ENCODE results near the gene EIF4EBP3. TPM values are rescaled to one million over a fixed set of nuclear protein-coding genes. Genes with fewer than 3 reads are reported as not detected.

The EIF4EBP3 gene
- total and polyA plus RNA-seq, 9 of the 15 experiments (the other 6 are each of a cell fraction or from before 2014, with no cell fraction given), result 1.3 to 7.5 (median 3.8) TPM

- TF ChIP-seq MLX (CRISPR knock-in tag; conservative IDR thresholded peaks at IDR 0.05) (no peak), ZNF165 (CRISPR knock-in tag; IDR thresholded peaks at IDR 0.05; ENCODE audit: borderline replicate concordance) (no peak), ESRRB (CRISPR knock-in tag; IDR thresholded peaks at IDR 0.05; ENCODE audit: borderline replicate concordance) (no peak), GTF2E2 (tag; IDR thresholded peaks at IDR 0.05) (no peak), ZNF699 (CRISPR knock-in tag; IDR thresholded peaks at IDR 0.05; ENCODE audit: insufficient replicate concordance) (no peak), HNRNPL (IDR thresholded peaks at IDR 0.05; ENCODE audit: low read depth, low read length) (no peak), MCM3 (IDR thresholded peaks at IDR 0.05) (no peak), NR2C1 (IDR thresholded peaks at IDR 0.05) (no peak), NR2C1 (tag; IDR thresholded peaks at IDR 0.05) (no peak), BRCA1 (IDR thresholded peaks at IDR 0.05) (no peak), BRCA1 (CRISPR knock-in tag; IDR thresholded peaks at IDR 0.05) (no peak), CCNT2 (IDR thresholded peaks at IDR 0.05; ENCODE audit: borderline replicate concordance, extremely low read depth, insufficient read length, low read depth, low read length) (no peak), CTCF (IDR thresholded peaks at IDR 0.05 in 2 of 3, conservative IDR thresholded peaks at IDR 0.05 in 1 of 3; ENCODE audit: insufficient read depth in 2 of 3, low read depth in 1 of 3, low read length in 3 of 3) (no peak), MECOM (CRISPR knock-in tag; IDR thresholded peaks at IDR 0.05) (no peak), POLR2G (IDR thresholded peaks at IDR 0.05; ENCODE audit: low read depth, low read length) (no peak), RCOR1 (IDR thresholded peaks at IDR 0.05; ENCODE audit: borderline replicate concordance in 1 of 2, low read depth in 2 of 2, low read length in 2 of 2) (no peak)
- TF ChIP-seq, protein P1, sequence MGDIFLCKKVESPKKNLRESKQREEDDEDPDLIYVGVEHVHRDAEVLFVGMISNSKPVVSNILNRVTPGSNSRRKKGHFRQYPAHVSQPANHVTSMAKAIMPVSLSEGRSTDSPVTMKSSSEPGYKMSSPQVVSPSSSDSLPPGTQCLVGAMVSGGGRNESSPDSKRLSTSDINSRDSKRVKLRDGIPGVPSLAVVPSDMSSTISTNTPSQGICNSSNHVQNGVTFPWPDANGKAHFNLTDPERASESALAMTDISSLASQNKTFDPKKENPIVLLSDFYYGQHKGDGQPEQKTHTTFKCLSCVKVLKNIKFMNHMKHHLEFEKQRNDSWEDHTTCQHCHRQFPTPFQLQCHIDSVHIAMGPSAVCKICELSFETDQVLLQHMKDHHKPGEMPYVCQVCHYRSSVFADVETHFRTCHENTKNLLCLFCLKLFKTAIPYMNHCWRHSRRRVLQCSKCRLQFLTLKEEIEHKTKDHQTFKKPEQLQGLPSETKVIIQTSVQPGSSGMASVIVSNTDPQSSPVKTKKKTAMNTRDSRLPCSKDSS (IDR thresholded peaks at IDR 0.05; ENCODE audit: low read depth, partially characterized antibody), result no peak
- TF ChIP-seq, protein P2, sequence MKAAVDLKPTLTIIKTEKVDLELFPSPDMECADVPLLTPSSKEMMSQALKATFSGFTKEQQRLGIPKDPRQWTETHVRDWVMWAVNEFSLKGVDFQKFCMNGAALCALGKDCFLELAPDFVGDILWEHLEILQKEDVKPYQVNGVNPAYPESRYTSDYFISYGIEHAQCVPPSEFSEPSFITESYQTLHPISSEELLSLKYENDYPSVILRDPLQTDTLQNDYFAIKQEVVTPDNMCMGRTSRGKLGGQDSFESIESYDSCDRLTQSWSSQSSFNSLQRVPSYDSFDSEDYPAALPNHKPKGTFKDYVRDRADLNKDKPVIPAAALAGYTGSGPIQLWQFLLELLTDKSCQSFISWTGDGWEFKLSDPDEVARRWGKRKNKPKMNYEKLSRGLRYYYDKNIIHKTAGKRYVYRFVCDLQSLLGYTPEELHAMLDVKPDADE (conservative IDR thresholded peaks at IDR 0.05; ENCODE audit: control insufficient read depth, low read depth, low read length), result no peak
- TF ChIP-seq, protein P3, sequence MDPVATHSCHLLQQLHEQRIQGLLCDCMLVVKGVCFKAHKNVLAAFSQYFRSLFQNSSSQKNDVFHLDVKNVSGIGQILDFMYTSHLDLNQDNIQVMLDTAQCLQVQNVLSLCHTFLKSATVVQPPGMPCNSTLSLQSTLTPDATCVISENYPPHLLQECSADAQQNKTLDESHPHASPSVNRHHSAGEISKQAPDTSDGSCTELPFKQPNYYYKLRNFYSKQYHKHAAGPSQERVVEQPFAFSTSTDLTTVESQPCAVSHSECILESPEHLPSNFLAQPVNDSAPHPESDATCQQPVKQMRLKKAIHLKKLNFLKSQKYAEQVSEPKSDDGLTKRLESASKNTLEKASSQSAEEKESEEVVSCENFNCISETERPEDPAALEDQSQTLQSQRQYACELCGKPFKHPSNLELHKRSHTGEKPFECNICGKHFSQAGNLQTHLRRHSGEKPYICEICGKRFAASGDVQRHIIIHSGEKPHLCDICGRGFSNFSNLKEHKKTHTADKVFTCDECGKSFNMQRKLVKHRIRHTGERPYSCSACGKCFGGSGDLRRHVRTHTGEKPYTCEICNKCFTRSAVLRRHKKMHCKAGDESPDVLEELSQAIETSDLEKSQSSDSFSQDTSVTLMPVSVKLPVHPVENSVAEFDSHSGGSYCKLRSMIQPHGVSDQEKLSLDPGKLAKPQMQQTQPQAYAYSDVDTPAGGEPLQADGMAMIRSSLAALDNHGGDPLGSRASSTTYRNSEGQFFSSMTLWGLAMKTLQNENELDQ (CRISPR knock-in tag; IDR thresholded peaks at IDR 0.05; ENCODE audit: borderline replicate concordance), result no peak
- TF ChIP-seq, protein P4, sequence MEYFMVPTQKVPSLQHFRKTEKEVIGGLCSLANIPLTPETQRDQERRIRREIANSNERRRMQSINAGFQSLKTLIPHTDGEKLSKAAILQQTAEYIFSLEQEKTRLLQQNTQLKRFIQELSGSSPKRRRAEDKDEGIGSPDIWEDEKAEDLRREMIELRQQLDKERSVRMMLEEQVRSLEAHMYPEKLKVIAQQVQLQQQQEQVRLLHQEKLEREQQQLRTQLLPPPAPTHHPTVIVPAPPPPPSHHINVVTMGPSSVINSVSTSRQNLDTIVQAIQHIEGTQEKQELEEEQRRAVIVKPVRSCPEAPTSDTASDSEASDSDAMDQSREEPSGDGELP (CRISPR knock-in tag; IDR thresholded peaks at IDR 0.05; ENCODE audit: borderline replicate concordance), result no peak
Measured at GRCh38 chr5:140566665-140567064, 19.2 kb downstream of the EIF4EBP3 start (continued).
